IgD-negative memory B cell (primary cell): Measurements from ENCODE around the gene APOL5. TPM values are rescaled to one million over a fixed set of nuclear protein-coding genes. Genes with fewer than 3 reads are reported as not detected.
A peak's percentile ranks its signal among the peaks of the same experiment; 100 is the strongest.
"Not testable (repeated sequence)": the region's sequence is repeated elsewhere in the genome, so short reads cannot be mapped to it uniquely, and the experiment has no call there.

Experiments used
- H3K27ac Mint-ChIP-seq, 3 donors: one replicate each; pipeline ENCODE4 v1.8.0; 2020 to 2022; ENCODE audit warnings: mild to moderate bottlenecking in 3 of 3, mixed read lengths in 3 of 3, moderate library complexity in 1 of 3
- H3K27me3 Mint-ChIP-seq: one replicate; pipeline ENCODE4 v1.8.0; 2021; ENCODE audit warnings: mixed read lengths
- H3K36me3 Mint-ChIP-seq: one replicate; pipeline ENCODE4 v1.8.0; 2020; ENCODE audit warnings: mild to moderate bottlenecking, mixed read lengths
- H3K4me1 Mint-ChIP-seq, 3 donors: one replicate each; pipeline ENCODE4 v1.8.0; 2020 to 2022; ENCODE audit warnings: mixed read lengths in 3 of 3, mild to moderate bottlenecking in 1 of 3
- H3K4me3 Mint-ChIP-seq, 4 donors: one replicate each; pipeline ENCODE4 v1.8.0; 2020 to 2022; ENCODE audit warnings: mild to moderate bottlenecking in 4 of 4, mixed read lengths in 4 of 4, moderate library complexity in 3 of 4
- H3K9me3 Mint-ChIP-seq, 3 donors: one replicate each; pipeline ENCODE4 v1.8.0; 2020 to 2021; ENCODE audit warnings: mixed read lengths in 3 of 3, mild to moderate bottlenecking in 1 of 3
- polyA plus RNA-seq: library from polyadenylated mRNA; unstranded; fragments of 300-500 nt; fragmentation: Illumina TruSeq; gene quantifications from one replicate; pipeline ENCODE4 v1.2.3, GENCODE V29; 2021

The APOL5 gene
- polyA plus RNA-seq, 1 donor from 2014 or later, result not detected

GRCh38 chr22:35728639-35729308, 11.1 kb downstream of the APOL5 start:
- H3K27ac Mint-ChIP-seq, result no peak overlapping the region
- H3K9me3 Mint-ChIP-seq, result peaks cover 0 to 5% (median 0%) of the 10 kb centered on the region in 3 donors
- peaks cover 0 to 1% (median 0%) of the 10 kb centered on the region in 3 donors for H3K4me1 Mint-ChIP-seq
- H3K4me3 Mint-ChIP-seq, result no peak overlapping the region
- no peaks in the 10 kb centered on the region for H3K36me3 Mint-ChIP-seq
- peaks cover 31% of the 10 kb centered on the region for H3K27me3 Mint-ChIP-seq

- Mint-ChIP-seq H3K36me3 (no peaks in the 10 kb centered on the region), H3K27ac (no peak overlapping the region), H3K4me3 (no peak overlapping the region), H3K4me1 (peaks cover 0 to 1% (median 0%) of the 10 kb centered on the region in 3 donors), H3K27me3 (peaks cover 33% of the 10 kb centered on the region), H3K9me3 (peaks cover 0 to 5% (median 0%) of the 10 kb centered on the region in 3 donors)
Measured at GRCh38 chr22:35729309-35729698, 11.6 kb downstream of the APOL5 start.

- H3K27me3 Mint-ChIP-seq, result peaks cover 41% of the 10 kb centered on the region
- H3K36me3 Mint-ChIP-seq, result no peaks in the 10 kb centered on the region
- H3K9me3 Mint-ChIP-seq, result peaks cover 0 to 5% (median 0%) of the 10 kb centered on the region in 3 donors
- H3K4me3 Mint-ChIP-seq, result no peak overlapping the region
- H3K4me1 Mint-ChIP-seq, result peaks cover 0 to 1% (median 0%) of the 10 kb centered on the region in 3 donors
- no peak overlapping the region for H3K27ac Mint-ChIP-seq
Measured at GRCh38 chr22:35731321-35731720, 13.6 kb downstream of the APOL5 start.

- H3K4me3 Mint-ChIP-seq, result no peak overlapping the region
- no peak overlapping the region for H3K27ac Mint-ChIP-seq
- H3K4me1 Mint-ChIP-seq, result peaks cover 0 to 1% (median 0%) of the 10 kb centered on the region in 3 donors
- H3K36me3 Mint-ChIP-seq, result no peaks in the 10 kb centered on the region
- peaks cover 0 to 5% (median 0%) of the 10 kb centered on the region in 3 donors for H3K9me3 Mint-ChIP-seq
- H3K27me3 Mint-ChIP-seq, result peaks cover 43% of the 10 kb centered on the region
Measured at GRCh38 chr22:35732116-35732515, 14.4 kb downstream of the APOL5 start.

GRCh38 chr22:35733036-35733435, 15.4 kb downstream of the APOL5 start:
- Mint-ChIP-seq H3K4me3 (no peak overlapping the region), H3K36me3 (no peaks in the 10 kb centered on the region), H3K9me3 (peaks cover 0 to 5% (median 0%) of the 10 kb centered on the region in 3 donors), H3K4me1 (peaks cover 0 to 1% (median 0%) of the 10 kb centered on the region in 3 donors), H3K27me3 (peaks cover 42% of the 10 kb centered on the region), H3K27ac (no peak overlapping the region)

GRCh38 chr22:35733791-35734516, 16.3 kb downstream of the APOL5 start:
- peaks cover 44% of the 10 kb centered on the region for H3K27me3 Mint-ChIP-seq
- H3K27ac Mint-ChIP-seq, result no peak overlapping the region
- peaks cover 0 to 5% (median 0%) of the 10 kb centered on the region in 3 donors for H3K9me3 Mint-ChIP-seq
- H3K4me3 Mint-ChIP-seq, result no peak overlapping the region
- H3K36me3 Mint-ChIP-seq, result no peaks in the 10 kb centered on the region
- peaks cover 0 to under 1% (median 0%) of the 10 kb centered on the region in 3 donors for H3K4me1 Mint-ChIP-seq

- peaks cover 0 to 5% (median 0%) of the 10 kb centered on the region in 3 donors for H3K9me3 Mint-ChIP-seq
- peaks cover 48% of the 10 kb centered on the region for H3K27me3 Mint-ChIP-seq
- no peak overlapping the region for H3K4me3 Mint-ChIP-seq
- H3K27ac Mint-ChIP-seq, result no peak overlapping the region
- no peaks in the 10 kb centered on the region for H3K36me3 Mint-ChIP-seq
- no peaks in the 10 kb centered on the region for H3K4me1 Mint-ChIP-seq
Measured at GRCh38 chr22:35734517-35734827, 16.8 kb downstream of the APOL5 start.

GRCh38 chr22:35735542-35735941, 17.9 kb downstream of the APOL5 start:
- H3K27ac Mint-ChIP-seq, result no peak overlapping the region
- H3K9me3 Mint-ChIP-seq, result peaks cover 0 to 5% (median 0%) of the 10 kb centered on the region in 3 donors
- no peaks in the 10 kb centered on the region for H3K4me1 Mint-ChIP-seq
- peaks cover 52% of the 10 kb centered on the region for H3K27me3 Mint-ChIP-seq
- H3K36me3 Mint-ChIP-seq, result no peaks in the 10 kb centered on the region
- H3K4me3 Mint-ChIP-seq, result peak overlapping the region in 1 of 4 donors; percentile 54

- H3K9me3 Mint-ChIP-seq, result peaks cover 0 to 5% (median 0%) of the 10 kb centered on the region in 3 donors
- H3K36me3 Mint-ChIP-seq, result no peaks in the 10 kb centered on the region
- H3K4me1 Mint-ChIP-seq, result no peaks in the 10 kb centered on the region
- H3K27me3 Mint-ChIP-seq, result peaks cover 52% of the 10 kb centered on the region
- H3K4me3 Mint-ChIP-seq, result no peak overlapping the region
- H3K27ac Mint-ChIP-seq, result no peak overlapping the region
Measured at GRCh38 chr22:35736166-35736565, 18.5 kb downstream of the APOL5 start.

GRCh38 chr22:35736701-35737100, 19.0 kb downstream of the APOL5 start:
- Mint-ChIP-seq H3K27ac (no peak overlapping the region), H3K27me3 (peaks cover 49% of the 10 kb centered on the region), H3K9me3 (peaks cover 0 to 3% (median 0%) of the 10 kb centered on the region in 3 donors), H3K4me1 (no peaks in the 10 kb centered on the region), H3K4me3 (no peak overlapping the region), H3K36me3 (no peaks in the 10 kb centered on the region)

- H3K4me3 Mint-ChIP-seq, H3K27ac Mint-ChIP-seq, H3K4me1 Mint-ChIP-seq, H3K36me3 Mint-ChIP-seq, H3K9me3 Mint-ChIP-seq: not testable (repeated sequence)
- peaks cover 51% of the 10 kb centered on the region for H3K27me3 Mint-ChIP-seq
Measured at GRCh38 chr22:35737886-35738285, 20.2 kb downstream of the APOL5 start.

- Mint-ChIP-seq H3K36me3 (no peaks in the 10 kb centered on the region), H3K27me3 (peaks cover 56% of the 10 kb centered on the region), H3K4me1 (no peaks in the 10 kb centered on the region), H3K27ac (no peak overlapping the region), H3K9me3 (no peaks in the 10 kb centered on the region), H3K4me3 (no peak overlapping the region)
Measured at GRCh38 chr22:35739076-35739930, 21.6 kb downstream of the APOL5 start.

GRCh38 chr22:35739931-35740380, 22.3 kb downstream of the APOL5 start:
- no peak overlapping the region for H3K27ac Mint-ChIP-seq
- H3K4me1 Mint-ChIP-seq, result no peaks in the 10 kb centered on the region
- H3K36me3 Mint-ChIP-seq, result no peaks in the 10 kb centered on the region

GRCh38 chr22:35740616-35741015, 22.9 kb downstream of the APOL5 start:
- no peaks in the 10 kb centered on the region for H3K36me3 Mint-ChIP-seq
- H3K4me3 Mint-ChIP-seq, result no peak overlapping the region
- H3K4me1 Mint-ChIP-seq, result no peaks in the 10 kb centered on the region
- peaks cover 63% of the 10 kb centered on the region for H3K27me3 Mint-ChIP-seq
- no peaks in the 10 kb centered on the region for H3K9me3 Mint-ChIP-seq
- H3K27ac Mint-ChIP-seq, result no peak overlapping the region

More at GRCh38 chr22:35739931-35740380, 22.3 kb downstream of the APOL5 start:
- peaks cover 62% of the 10 kb centered on the region for H3K27me3 Mint-ChIP-seq
- H3K4me3 Mint-ChIP-seq, result no peak overlapping the region
- H3K9me3 Mint-ChIP-seq, result no peaks in the 10 kb centered on the region
